K562 (cell line): ENCODE measurements around the gene CIAPIN1. TPM values are rescaled to one million over a fixed set of nuclear protein-coding genes. Genes with fewer than 3 reads are reported as not detected.

Experiments used
- ATF1 ChIP-seq, 2 experiments: fragments of 450-650 bp in 1 of 2; IDR thresholded peaks; 2 replicates each; pipeline ENCODE4 v1.6.1; 2016; ENCODE audit warnings: missing compliant biosample characterization in 1 of 2, missing genetic modification characterization in 1 of 2
- KDM4B ChIP-seq, 2 experiments: fragments of 450-650 bp in 1 of 2; sonication (generic) in 1 of 2; IDR thresholded peaks; 2 replicates each; pipeline ENCODE4 v1.6.1; 2016 to 2017; ENCODE audit warnings: borderline replicate concordance in 2 of 2, antibody characterized with exemption in 1 of 2, low read depth in 1 of 2, mild to moderate bottlenecking in 1 of 2
- MXI1 ChIP-seq: IDR thresholded peaks from 2 replicates; pipeline ENCODE4 v1.6.1; 2011; ENCODE audit warnings: low read depth, mild to moderate bottlenecking, improper control_type of control experiment, low read length
- MYBL2 ChIP-seq, 2 experiments: fragments of 450-650 bp in 1 of 2; sonication (generic) in 1 of 2; formaldehyde crosslinking in 1 of 2; IDR thresholded peaks; 2 replicates each; pipeline versions ENCODE4 v1.6.1 to v1.8.1; 2017 to 2022; ENCODE audit warnings: borderline replicate concordance in 1 of 2, inconsistent platforms in 1 of 2, low read depth in 1 of 2, mild to moderate bottlenecking in 1 of 2, missing genetic modification reagents in 1 of 2, moderate library complexity in 1 of 2
- NFIX ChIP-seq: fragments of 250-450 bp; sonication (Bioruptor Pico); IDR thresholded peaks from 2 replicates; pipeline ENCODE4 v1.4.0; 2020; ENCODE audit warnings: low read depth, mild to moderate bottlenecking, moderate library complexity
- NR1H2 ChIP-seq: sonication (generic); formaldehyde crosslinking; IDR thresholded peaks from 2 replicates; pipeline ENCODE4 v1.4.0; 2020; ENCODE audit warnings: mild to moderate bottlenecking, missing genetic modification reagents
- PCBP2 ChIP-seq: fragments of 200-400 bp; formaldehyde crosslinking; IDR thresholded peaks from 2 replicates; pipeline ENCODE4 v1.6.1; 2018; ENCODE audit warnings: low read length, low read depth, mild to moderate bottlenecking, moderate library complexity; ENCODE audit not compliant: poor library complexity, severe bottlenecking
- PHF21A ChIP-seq: fragments of 450-650 bp; IDR thresholded peaks from 2 replicates; pipeline ENCODE4 v1.6.1; 2017; ENCODE audit warnings: low read depth, borderline replicate concordance
- PTTG1 ChIP-seq: fragments of 450-650 bp; IDR thresholded peaks from 2 replicates; pipeline ENCODE4 v1.6.1; 2016; ENCODE audit warnings: low read depth, mild to moderate bottlenecking, missing genetic modification characterization, missing compliant biosample characterization
- SAP30 ChIP-seq: fragments of 200-600 bp; sonication (generic); IDR thresholded peaks from 2 replicates; pipeline ENCODE4 v1.6.1; 2012; ENCODE audit warnings: borderline replicate concordance, low read depth, mild to moderate bottlenecking, moderate library complexity, low read length, control low read depth, inconsistent platforms; ENCODE audit not compliant: insufficient read depth, poor library complexity, severe bottlenecking
- SLC30A9 ChIP-seq: fragments of 250-450 bp; sonication (Bioruptor Pico); IDR thresholded peaks from 2 replicates; pipeline ENCODE4 v1.8.0; 2022; ENCODE audit warnings: mild to moderate bottlenecking, moderate library complexity
- SNIP1 ChIP-seq: fragments of 450-650 bp; IDR thresholded peaks from 2 replicates; pipeline ENCODE4 v1.7.1; 2017; ENCODE audit warnings: low read depth, mild to moderate bottlenecking
- TRIM24 ChIP-seq, 2 experiments: fragments of 450-650 bp; IDR thresholded peaks; 2 replicates each; pipeline ENCODE4 v1.6.1; 2016
- ZFP1 ChIP-seq: fragments of 450-650 bp; formaldehyde crosslinking; IDR thresholded peaks from 2 replicates; pipeline ENCODE4 v1.4.0; 2020; ENCODE audit warnings: mild to moderate bottlenecking, mixed read lengths
- ZFPM2 ChIP-seq: fragments of 250-450 bp; sonication (Bioruptor Pico); IDR thresholded peaks from 2 replicates; pipeline ENCODE4 v1.5.1; 2022; ENCODE audit warnings: mild to moderate bottlenecking
- ZNF134 ChIP-seq: fragments of 250-450 bp; sonication (Bioruptor Pico); conservative IDR thresholded peaks from 2 replicates; pipeline ENCODE4 v1.4.0; 2020
- ZNF253 ChIP-seq: fragments of 250-450 bp; sonication (Bioruptor Pico); conservative IDR thresholded peaks from 2 replicates; pipeline ENCODE4 v1.6.1; 2021; ENCODE audit warnings: mild to moderate bottlenecking
- ZNF695 ChIP-seq: fragments of 450-650 bp; formaldehyde crosslinking; IDR thresholded peaks from 2 replicates; pipeline ENCODE4 v1.4.0; 2020; ENCODE audit warnings: mild to moderate bottlenecking, moderate library complexity
- polyA plus RNA-seq, 8 experiments: library from polyadenylated mRNA; depleted of rRNA in 4 of 8; stranded (reverse) in 5 of 8; unstranded in 3 of 8; fragments of >200 nt; fragmentation: Nextera tagmentation in 2 of 8; fragmentation: Illumina TruSeq in 1 of 8; extraction: Ambion mirVana in 2 of 8; extraction: Trizol in 1 of 8; gene quantifications; 2 replicates each; pipeline versions ENCODE4 v1.2.1 to v1.2.3, GENCODE V29; 2011 to 2014; ENCODE audit warnings: inconsistent platforms in 1 of 8, missing spikeins in 1 of 8
- total RNA-seq, 7 experiments: library from RNA; depleted of rRNA in 6 of 7; stranded (reverse); fragments of >200 nt in 6 of 7; fragmentation: Illumina TruSeq in 2 of 7; extraction: Trizol in 2 of 7; gene quantifications; 2 replicates each; pipeline versions ENCODE4 v1.2.1 to v1.2.3, GENCODE V29; 2011 to 2021; ENCODE audit warnings: low replicate concordance in 1 of 7
- TF ChIP-seq, protein P1 (sequence below), 2 experiments: fragments of 150-350 bp in 1 of 2; IDR thresholded peaks; 2 replicates each; pipeline ENCODE4 v1.6.1; 2012 to 2016; ENCODE audit warnings: low read depth in 2 of 2, low read length in 2 of 2, mild to moderate bottlenecking in 1 of 2, moderate library complexity in 1 of 2
- TF ChIP-seq, protein P2 (sequence below): sonication (generic); formaldehyde crosslinking; IDR thresholded peaks from 2 replicates; pipeline ENCODE4 v1.9.0; 2022; ENCODE audit warnings: mild to moderate bottlenecking, missing genetic modification reagents
- TF ChIP-seq, protein P3 (sequence below): fragments of 200-800 bp; sonication (Bioruptor generic); IDR thresholded peaks from 2 replicates; pipeline ENCODE4 v1.6.1; 2017; ENCODE audit warnings: missing genetic modification characterization, missing compliant biosample characterization
- TF ChIP-seq, protein P4 (sequence below): sonication (generic); formaldehyde crosslinking; IDR thresholded peaks from 2 replicates; pipeline ENCODE4 v1.8.1; 2023; ENCODE audit warnings: mild to moderate bottlenecking, missing genetic modification reagents

Gene CIAPIN1
- total and polyA plus RNA-seq, 9 of the 15 experiments (the other 6 are each of a cell fraction or from before 2014, with no cell fraction given): 71.8 to 263 (median 95.7) TPM

DNA sequence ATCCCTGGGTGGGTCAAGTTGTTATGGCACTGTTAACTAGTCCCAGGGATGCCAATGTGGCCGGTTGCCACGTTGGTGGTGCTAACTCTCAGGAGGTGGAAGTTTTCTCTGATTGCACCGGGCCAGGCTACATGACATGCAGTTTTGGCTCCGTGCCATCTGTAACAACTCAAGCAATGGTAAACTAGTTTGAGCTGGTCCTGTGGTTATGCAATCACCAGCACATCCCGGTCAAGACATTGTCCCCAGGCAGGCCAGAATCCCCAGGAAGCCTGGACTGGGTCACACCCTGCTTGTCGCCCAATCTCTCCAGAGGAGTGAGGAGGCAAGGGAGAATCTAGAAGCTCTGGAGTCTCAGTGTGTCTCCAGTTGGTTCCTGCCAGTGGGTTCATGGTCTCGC is 52.7 kb downstream of the CIAPIN1 start (continued):
- TF ChIP-seq, protein P1, sequence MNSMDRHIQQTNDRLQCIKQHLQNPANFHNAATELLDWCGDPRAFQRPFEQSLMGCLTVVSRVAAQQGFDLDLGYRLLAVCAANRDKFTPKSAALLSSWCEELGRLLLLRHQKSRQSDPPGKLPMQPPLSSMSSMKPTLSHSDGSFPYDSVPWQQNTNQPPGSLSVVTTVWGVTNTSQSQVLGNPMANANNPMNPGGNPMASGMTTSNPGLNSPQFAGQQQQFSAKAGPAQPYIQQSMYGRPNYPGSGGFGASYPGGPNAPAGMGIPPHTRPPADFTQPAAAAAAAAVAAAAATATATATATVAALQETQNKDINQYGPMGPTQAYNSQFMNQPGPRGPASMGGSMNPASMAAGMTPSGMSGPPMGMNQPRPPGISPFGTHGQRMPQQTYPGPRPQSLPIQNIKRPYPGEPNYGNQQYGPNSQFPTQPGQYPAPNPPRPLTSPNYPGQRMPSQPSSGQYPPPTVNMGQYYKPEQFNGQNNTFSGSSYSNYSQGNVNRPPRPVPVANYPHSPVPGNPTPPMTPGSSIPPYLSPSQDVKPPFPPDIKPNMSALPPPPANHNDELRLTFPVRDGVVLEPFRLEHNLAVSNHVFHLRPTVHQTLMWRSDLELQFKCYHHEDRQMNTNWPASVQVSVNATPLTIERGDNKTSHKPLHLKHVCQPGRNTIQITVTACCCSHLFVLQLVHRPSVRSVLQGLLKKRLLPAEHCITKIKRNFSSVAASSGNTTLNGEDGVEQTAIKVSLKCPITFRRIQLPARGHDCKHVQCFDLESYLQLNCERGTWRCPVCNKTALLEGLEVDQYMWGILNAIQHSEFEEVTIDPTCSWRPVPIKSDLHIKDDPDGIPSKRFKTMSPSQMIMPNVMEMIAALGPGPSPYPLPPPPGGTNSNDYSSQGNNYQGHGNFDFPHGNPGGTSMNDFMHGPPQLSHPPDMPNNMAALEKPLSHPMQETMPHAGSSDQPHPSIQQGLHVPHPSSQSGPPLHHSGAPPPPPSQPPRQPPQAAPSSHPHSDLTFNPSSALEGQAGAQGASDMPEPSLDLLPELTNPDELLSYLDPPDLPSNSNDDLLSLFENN (IDR thresholded peaks at IDR 0.05; ENCODE audit: low read depth in 2 of 2, low read length in 2 of 2): no peak
- TF ChIP-seq ZFP1 (CRISPR knock-in tag) (no peak), SLC30A9 (CRISPR knock-in tag) (no peak), ZNF695 (CRISPR knock-in tag) (no peak), ZFPM2 (CRISPR knock-in tag) (no peak), MXI1 (no peak), NR1H2 (CRISPR knock-in tag) (no peak), NFIX (CRISPR knock-in tag) (peak; percentile 35; the same call in 1 of the 2 replicates), TRIM24 (IDR thresholded peaks at IDR 0.05) (peak in 1 of 2 experiments; percentile 35; a peak in 1 of 4 replicates), SNIP1 (no peak), MYBL2 (IDR thresholded peaks at IDR 0.05; ENCODE audit: low read depth) (no peak), MYBL2 (CRISPR knock-in tag; IDR thresholded peaks at IDR 0.05; ENCODE audit: borderline replicate concordance) (no peak), ZNF134 (CRISPR knock-in tag) (no peak), ZNF253 (CRISPR knock-in tag) (no peak), PTTG1 (tag) (no peak), KDM4B (IDR thresholded peaks at IDR 0.05; ENCODE audit: borderline replicate concordance in 2 of 2, low read depth in 1 of 2) (no peak), PCBP2 (no peak), PHF21A (no peak), SAP30 (no peak), ATF1 (CRISPR knock-in tag; IDR thresholded peaks at IDR 0.05) (no peak), ATF1 (tag; IDR thresholded peaks at IDR 0.05) (no peak)
- TF ChIP-seq, protein P2, sequence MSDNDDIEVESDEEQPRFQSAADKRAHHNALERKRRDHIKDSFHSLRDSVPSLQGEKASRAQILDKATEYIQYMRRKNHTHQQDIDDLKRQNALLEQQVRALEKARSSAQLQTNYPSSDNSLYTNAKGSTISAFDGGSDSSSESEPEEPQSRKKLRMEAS (CRISPR knock-in tag): no peak
- TF ChIP-seq, protein P3, sequence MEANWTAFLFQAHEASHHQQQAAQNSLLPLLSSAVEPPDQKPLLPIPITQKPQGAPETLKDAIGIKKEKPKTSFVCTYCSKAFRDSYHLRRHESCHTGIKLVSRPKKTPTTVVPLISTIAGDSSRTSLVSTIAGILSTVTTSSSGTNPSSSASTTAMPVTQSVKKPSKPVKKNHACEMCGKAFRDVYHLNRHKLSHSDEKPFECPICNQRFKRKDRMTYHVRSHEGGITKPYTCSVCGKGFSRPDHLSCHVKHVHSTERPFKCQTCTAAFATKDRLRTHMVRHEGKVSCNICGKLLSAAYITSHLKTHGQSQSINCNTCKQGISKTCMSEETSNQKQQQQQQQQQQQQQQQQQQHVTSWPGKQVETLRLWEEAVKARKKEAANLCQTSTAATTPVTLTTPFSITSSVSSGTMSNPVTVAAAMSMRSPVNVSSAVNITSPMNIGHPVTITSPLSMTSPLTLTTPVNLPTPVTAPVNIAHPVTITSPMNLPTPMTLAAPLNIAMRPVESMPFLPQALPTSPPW (CRISPR knock-in tag): no peak
- TF ChIP-seq, protein P4, sequence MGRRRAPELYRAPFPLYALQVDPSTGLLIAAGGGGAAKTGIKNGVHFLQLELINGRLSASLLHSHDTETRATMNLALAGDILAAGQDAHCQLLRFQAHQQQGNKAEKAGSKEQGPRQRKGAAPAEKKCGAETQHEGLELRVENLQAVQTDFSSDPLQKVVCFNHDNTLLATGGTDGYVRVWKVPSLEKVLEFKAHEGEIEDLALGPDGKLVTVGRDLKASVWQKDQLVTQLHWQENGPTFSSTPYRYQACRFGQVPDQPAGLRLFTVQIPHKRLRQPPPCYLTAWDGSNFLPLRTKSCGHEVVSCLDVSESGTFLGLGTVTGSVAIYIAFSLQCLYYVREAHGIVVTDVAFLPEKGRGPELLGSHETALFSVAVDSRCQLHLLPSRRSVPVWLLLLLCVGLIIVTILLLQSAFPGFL: no peak
